HG02938 (cell line): ENCODE measurements around the gene MAML2.
A peak's percentile ranks its signal among the peaks of the same experiment; 100 is the strongest.

ENCODE experiments used
- ATAC-seq: cut with Tn5 transposase; IDR thresholded peaks from one replicate; pipeline ENCODE4 v1.9.1; 2021; ENCODE audit warnings: mild to moderate bottlenecking, moderate library complexity; ENCODE audit not compliant: unreplicated experiment

MAML2 gene

GRCh38 chr11:96082936-96083335 is 260.1 kb downstream of the MAML2 start:
- ATAC-seq: no peak

- ATAC-seq: no peak
Measured at GRCh38 chr11:96082002-96082899, 260.7 kb downstream of the MAML2 start.

GRCh38 chr11:96081561-96081960 is 261.4 kb downstream of the MAML2 start:
- no peak for ATAC-seq

GRCh38 chr11:96079691-96080090 is 263.3 kb downstream of the MAML2 start:
- no peak for ATAC-seq

GRCh38 chr11:96075532-96075959 is 267.4 kb downstream of the MAML2 start:
- ATAC-seq: peak; percentile 72

GRCh38 chr11:96074551-96075310 is 268.3 kb downstream of the MAML2 start:
- peak; percentile 48 for ATAC-seq

GRCh38 chr11:96073536-96073935 is 269.5 kb downstream of the MAML2 start:
- no peak for ATAC-seq

- no peak for ATAC-seq
Measured at GRCh38 chr11:96072592-96072991, 270.4 kb downstream of the MAML2 start.

- ATAC-seq: no peak
Measured at GRCh38 chr11:96070453-96070852, 272.5 kb downstream of the MAML2 start.

GRCh38 chr11:96067160-96067559 is 275.8 kb downstream of the MAML2 start:
- no peak for ATAC-seq

GRCh38 chr11:96065379-96065778 is 277.6 kb downstream of the MAML2 start:
- no peak for ATAC-seq

- no peak for ATAC-seq
Measured at GRCh38 chr11:96063886-96064285, 279.1 kb downstream of the MAML2 start.

GRCh38 chr11:96063053-96063452 is 279.9 kb downstream of the MAML2 start:
- ATAC-seq: no peak

- ATAC-seq: peak; percentile 65
Measured at GRCh38 chr11:96062134-96062533, 280.9 kb downstream of the MAML2 start.

- ATAC-seq: no peak
Measured at GRCh38 chr11:96061730-96062129, 281.3 kb downstream of the MAML2 start.

GRCh38 chr11:96061069-96061468 is 281.9 kb downstream of the MAML2 start:
- ATAC-seq: no peak

- ATAC-seq: no peak
Measured at GRCh38 chr11:96057502-96057901, 285.5 kb downstream of the MAML2 start.

GRCh38 chr11:96056576-96056975 is 286.4 kb downstream of the MAML2 start:
- ATAC-seq: no peak

GRCh38 chr11:96055706-96056387 is 287.1 kb downstream of the MAML2 start:
- no peak for ATAC-seq

- no peak for ATAC-seq
Measured at GRCh38 chr11:96054870-96055705, 287.9 kb downstream of the MAML2 start.
